H1 (cell line): ENCODE results near the gene TIAM2. TPM values are rescaled to one million over a fixed set of nuclear protein-coding genes. Genes with fewer than 3 reads are reported as not detected.

Experiments
- CTCF ChIA-PET: fragments of 300-600 bp; sonication (Branson Sonifier 250); formaldehyde crosslinking; loops from one replicate; lab custom pipeline; 2021; ENCODE audit not compliant: partially characterized antibody; lab: Charles Lee
- POLR2A ChIA-PET: fragments of 300-600 bp; sonication (Branson Sonifier 250); formaldehyde crosslinking; loops from one replicate; lab custom pipeline; 2021; ENCODE audit warnings: inconsistent platforms; ENCODE audit not compliant: partially characterized antibody; lab: Charles Lee
- DNase-seq, 2 experiments: peaks; one replicate each; pipeline versions ENCODE4 v3.0.0 to v3.0.0-alpha.2; 2010 to 2022; ENCODE audit warnings: low spot score in 2 of 2, low read depth in 1 of 2, mixed read lengths in 1 of 2
- FAIRE-seq: peaks from 2 replicates; lab custom pipeline; 2011; peaks lifted over from hg19 to GRCh38; lab: Jason Lieb, UNC
- H2AFZ ChIP-seq: 2 replicates; pipeline ENCODE4 v1.8.1; 2012; ENCODE audit warnings: low read length, inconsistent platforms
- H2AK5ac ChIP-seq: 2 replicates; pipeline ENCODE4 v1.6.1; 2013; ENCODE audit warnings: low read depth, low read length
- H2BK120ac ChIP-seq: replicated peaks from 2 replicates; pipeline ENCODE3; 2013; ENCODE audit warnings: low read depth, low read length, inconsistent platforms
- H2BK12ac ChIP-seq: 2 replicates; pipeline ENCODE4 v1.6.1; 2013; ENCODE audit warnings: low read depth, low read length
- H2BK15ac ChIP-seq: 2 replicates; pipeline ENCODE4 v1.6.1; 2013; ENCODE audit warnings: low read length
- H2BK20ac ChIP-seq: 2 replicates; pipeline ENCODE4 v1.6.1; 2013; ENCODE audit warnings: low read length
- H2BK5ac ChIP-seq: 2 replicates; pipeline ENCODE4 v1.6.1; 2013; ENCODE audit warnings: low read depth, low read length
- H3K14ac ChIP-seq: 2 replicates; pipeline ENCODE4 v1.6.1; 2013; ENCODE audit warnings: inconsistent platforms; ENCODE audit not compliant: insufficient read length
- H3K18ac ChIP-seq: 2 replicates; pipeline ENCODE4 v1.6.1; 2013; ENCODE audit warnings: low read length; ENCODE audit errors: extremely low read depth
- H3K23ac ChIP-seq: 2 replicates; pipeline ENCODE4 v1.6.1; 2013; ENCODE audit warnings: inconsistent platforms; ENCODE audit not compliant: insufficient read length
- H3K23me2 ChIP-seq: 2 replicates; pipeline ENCODE4 v1.6.1; 2013; ENCODE audit warnings: low read depth, low read length
- H3K27ac ChIP-seq: 2 replicates; pipeline ENCODE4 v1.6.1; 2011; ENCODE audit warnings: low read depth, low read length, inconsistent platforms
- H3K27me3 ChIP-seq, 4 experiments: replicated peaks in 1 of 4; 1 replicate in 1 of 4; 2 replicates in 3 of 4; pipeline versions ENCODE4 v1.6.1 to v1.8.1; 2011 to 2013; ENCODE audit warnings: low read length in 3 of 4, mild to moderate bottlenecking in 3 of 4, inconsistent platforms in 2 of 4, mixed read lengths in 2 of 4, moderate library complexity in 1 of 4; ENCODE audit not compliant: control insufficient read depth in 3 of 4, insufficient read depth in 3 of 4; ENCODE audit errors: extremely low read depth in 1 of 4
- H3K36me3 ChIP-seq, 4 experiments: 2 replicates each; pipeline versions ENCODE4 v1.6.1 to v1.8.1; 2011 to 2013; ENCODE audit warnings: mild to moderate bottlenecking in 4 of 4, low read length in 3 of 4, moderate library complexity in 2 of 4, control low read depth in 1 of 4, inconsistent platforms in 1 of 4; ENCODE audit not compliant: insufficient read depth in 4 of 4, control insufficient read depth in 2 of 4
- H3K4ac ChIP-seq: replicated peaks from 2 replicates; pipeline ENCODE3; 2013; ENCODE audit warnings: low read length, low read depth, mixed read lengths, inconsistent platforms; ENCODE audit not compliant: insufficient read length
- H3K4me1 ChIP-seq, 4 experiments: replicated peaks in 1 of 4; 1 replicate in 1 of 4; 2 replicates in 3 of 4; pipeline versions ENCODE4 v1.6.1 to v1.8.1; 2011 to 2013; ENCODE audit warnings: low read length in 3 of 4, inconsistent platforms in 2 of 4, mixed read lengths in 1 of 4; ENCODE audit not compliant: insufficient read depth in 4 of 4, control insufficient read depth in 3 of 4
- H3K4me2 ChIP-seq, 2 experiments: 2 replicates each; pipeline versions ENCODE4 v1.6.1 to v1.8.1; 2011 to 2013; ENCODE audit warnings: low read depth in 2 of 2, low read length in 2 of 2, control low read depth in 1 of 2, inconsistent platforms in 1 of 2, mild to moderate bottlenecking in 1 of 2; ENCODE audit not compliant: insufficient read depth in 1 of 2
- H3K4me3 ChIP-seq, 4 experiments: fragments of 200-600, 300-600 bp in 1 of 4; sonication (generic), shearing (Covaris generic), sonication (Bioruptor Twin) in 1 of 4; 2 replicates each; pipeline versions ENCODE4 v1.5.1 to v1.8.1; 2011 to 2016; ENCODE audit warnings: low read length in 4 of 4, low read depth in 3 of 4, control low read depth in 2 of 4, inconsistent platforms in 2 of 4, mild to moderate bottlenecking in 2 of 4, mixed read lengths in 1 of 4, moderate library complexity in 1 of 4; ENCODE audit not compliant: insufficient read depth in 2 of 4; ENCODE audit errors: extremely low read depth in 1 of 4
- H3K56ac ChIP-seq: replicated peaks from 2 replicates; pipeline ENCODE3; 2013; ENCODE audit warnings: low read depth, mild to moderate bottlenecking, mixed read lengths, low read length, inconsistent platforms; ENCODE audit not compliant: insufficient read length
- H3K79me1 ChIP-seq: 2 replicates; pipeline ENCODE4 v1.6.1; 2013; ENCODE audit warnings: low read depth, low read length, control low read depth
- H3K79me2 ChIP-seq, 2 experiments: 2 replicates each; pipeline versions ENCODE4 v1.6.1 to v1.8.1; 2012 to 2013; ENCODE audit warnings: low read length in 2 of 2, mild to moderate bottlenecking in 2 of 2, inconsistent platforms in 1 of 2; ENCODE audit not compliant: insufficient read depth in 2 of 2, control insufficient read depth in 1 of 2
- H3K9ac ChIP-seq, 4 experiments: replicated peaks in 1 of 4; 1 replicate in 1 of 4; 2 replicates in 3 of 4; pipeline versions ENCODE4 v1.6.1 to v1.8.1; 2011 to 2013; ENCODE audit warnings: low read depth in 3 of 4, low read length in 3 of 4, control low read depth in 2 of 4, mild to moderate bottlenecking in 2 of 4, moderate library complexity in 2 of 4, inconsistent platforms in 1 of 4; ENCODE audit errors: extremely low read depth in 1 of 4
- H3K9me3 ChIP-seq, 2 experiments: 2 replicates each; pipeline versions ENCODE4 v1.6.1 to v1.8.1; 2012 to 2013; ENCODE audit warnings: mild to moderate bottlenecking in 2 of 2, moderate library complexity in 2 of 2, control low read depth in 1 of 2, inconsistent platforms in 1 of 2, low read depth in 1 of 2, low read length in 1 of 2, mixed read lengths in 1 of 2; ENCODE audit not compliant: insufficient read depth in 2 of 2
- H4K20me1 ChIP-seq, 2 experiments: replicated peaks in 1 of 2; 2 replicates each; pipeline versions ENCODE3 to v1.8.1; 2011 to 2013; ENCODE audit warnings: inconsistent platforms in 2 of 2, low read length in 2 of 2, mild to moderate bottlenecking in 1 of 2; ENCODE audit not compliant: insufficient read depth in 2 of 2, control insufficient read depth in 1 of 2
- H4K5ac ChIP-seq: 2 replicates; pipeline ENCODE4 v1.6.1; 2013; ENCODE audit warnings: low read length, low read depth, mixed read lengths, inconsistent platforms; ENCODE audit not compliant: insufficient read length
- H4K8ac ChIP-seq: 2 replicates; pipeline ENCODE4 v1.8.0; 2013; ENCODE audit warnings: mild to moderate bottlenecking, moderate library complexity, low read length, inconsistent platforms; ENCODE audit not compliant: insufficient read depth; ENCODE audit errors: extremely low read depth
- H4K91ac ChIP-seq: replicated peaks from 2 replicates; pipeline ENCODE3; 2013; ENCODE audit warnings: low read length, mixed read lengths, inconsistent platforms; ENCODE audit not compliant: insufficient read length
- CBX5 ChIP-seq: fragments of 300-800, 300-1000 bp; sonication (generic); IDR thresholded peaks from 2 replicates; pipeline ENCODE4 v1.7.1; 2016; ENCODE audit warnings: antibody characterized with exemption, low read length, low read depth
- EZH2 ChIP-seq: fragments of 200-600 bp; sonication (generic); IDR thresholded peaks from 2 replicates; pipeline ENCODE4 v1.7.1; 2012; ENCODE audit warnings: low read depth, mild to moderate bottlenecking, moderate library complexity, low read length, inconsistent platforms; ENCODE audit not compliant: severe bottlenecking
- GABPA ChIP-seq: IDR thresholded peaks from 2 replicates; pipeline ENCODE4 v1.6.1; 2011; ENCODE audit warnings: mild to moderate bottlenecking, low read length, moderate library complexity, borderline replicate concordance; ENCODE audit not compliant: insufficient read depth
- HDAC2 ChIP-seq, 2 experiments: fragments of 300-600 bp in 1 of 2; sonication (generic) in 1 of 2; IDR thresholded peaks; 2 replicates each; pipeline ENCODE4 v1.6.1; 2011 to 2012; ENCODE audit warnings: low read depth in 2 of 2, low read length in 2 of 2, mild to moderate bottlenecking in 2 of 2, moderate library complexity in 2 of 2, borderline replicate concordance in 1 of 2, inconsistent platforms in 1 of 2
- NANOG ChIP-seq: IDR thresholded peaks from 2 replicates; pipeline ENCODE4 v1.6.1; 2011; ENCODE audit warnings: low read length, low read depth, mild to moderate bottlenecking, inconsistent platforms; ENCODE audit not compliant: insufficient read depth, poor library complexity, severe bottlenecking
- NRF1 ChIP-seq: IDR thresholded peaks from 2 replicates; pipeline ENCODE4 v1.6.1; 2011; ENCODE audit warnings: mild to moderate bottlenecking, low read depth, low read length, improper control_type of control experiment
- POLR2AphosphoS5 ChIP-seq: IDR thresholded peaks from 2 replicates; pipeline ENCODE4 v1.6.1; 2011; ENCODE audit warnings: low read depth, low read length
- POU5F1 ChIP-seq: IDR thresholded peaks from 2 replicates; pipeline ENCODE4 v1.6.1; 2011; ENCODE audit warnings: low read depth, mild to moderate bottlenecking, low read length, moderate library complexity
- ZNF274 ChIP-seq: IDR thresholded peaks from 2 replicates; pipeline ENCODE4 v1.7.0; 2012; ENCODE audit warnings: low read length, borderline replicate concordance; ENCODE audit errors: extremely low read depth
- WGBS, 2 experiments: shearing (Covaris generic) in 1 of 2; methylation state at CpG; one replicate each; pipeline versions ENCODE4 v1.1.6 to v1.1.7; 2013 to 2015; ENCODE audit warnings: low lambda C conversion rate in 2 of 2, mixed read lengths in 2 of 2, inconsistent platforms in 1 of 2, low coverage in 1 of 2, missing lambda C conversion rate in 1 of 2; ENCODE audit not compliant: insufficient replicate concordance in 2 of 2, insufficient coverage in 1 of 2, insufficient read length in 1 of 2; ENCODE audit errors: extremely low coverage in 1 of 2, missing lambda C conversion rate in 1 of 2; 5-methylcytosine and 5-hydroxymethylcytosine counted together
- polyA plus RNA-seq, 7 experiments: library from polyadenylated mRNA; depleted of rRNA in 3 of 7; stranded (reverse) in 5 of 7; unstranded in 2 of 7; fragments of >200 nt in 5 of 7; fragments of 200-250 nt in 2 of 7; gene quantifications; 1 replicate in 5 of 7; 2 replicates in 1 of 7; 4 replicates in 1 of 7; pipeline versions ENCODE4 v1.2.1 to v1.2.3, GENCODE V29; 2011 to 2013; ENCODE audit warnings: missing spikeins in 2 of 7, mixed read lengths in 2 of 7
- total RNA-seq: library from RNA; stranded (reverse); fragmentation: NEBNext Ultra II Directional; extraction: Animal tissue kit (Norgen Biotek cat#: 25700); gene quantifications from 2 replicates; pipeline ENCODE4 v1.2.1, GENCODE V29; 2021
- TF ChIP-seq, protein P1 (sequence below): IDR thresholded peaks from 2 replicates; pipeline ENCODE4 v1.6.1; 2011; ENCODE audit warnings: low read depth, mild to moderate bottlenecking, low read length; ENCODE audit not compliant: insufficient read depth
- TF ChIP-seq, protein P2 (sequence below): IDR thresholded peaks from 2 replicates; pipeline ENCODE4 v1.6.1; 2011; ENCODE audit warnings: low read length, improper control_type of control experiment

TIAM2 gene
- total and polyA plus RNA-seq, 2 of the 8 experiments (the other 6 are each of a cell fraction or from before 2014, with no cell fraction given) = 7.4 to 23.9 TPM

DNA sequence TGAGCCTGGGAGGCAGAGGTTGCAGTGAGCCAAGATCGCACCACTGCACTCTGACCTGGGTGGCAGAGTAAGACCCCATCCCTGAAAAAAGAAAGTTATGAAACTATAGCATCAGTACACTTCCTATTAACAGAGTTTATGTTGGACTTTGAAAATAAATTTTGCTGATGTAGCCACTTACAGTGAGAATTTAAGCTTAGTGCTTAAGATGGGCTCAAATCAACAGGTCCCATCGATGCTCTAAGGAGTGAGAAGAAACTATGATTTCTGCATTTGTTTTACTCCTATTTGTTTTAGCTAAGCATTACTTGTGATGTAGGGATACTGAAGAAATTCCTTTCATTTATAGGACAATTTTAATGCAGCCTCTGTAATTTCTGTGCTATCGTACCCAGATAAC is 175.4 kb downstream of the TIAM2 start:
- Histone ChIP-seq H4K20me1 (no peaks in the 10 kb centered on the region), H2BK12ac (no peak overlapping the region), H3K9ac (no peak overlapping the region), H3K4me3 (no peak overlapping the region), H4K91ac (no peak overlapping the region), H3K23ac (no peak overlapping the region), H2AFZ (no peak overlapping the region), H4K5ac (no peak overlapping the region), H2AK5ac (no peak overlapping the region), H3K56ac (no peak overlapping the region), H3K4ac (no peak overlapping the region), H2BK5ac (no peak overlapping the region), H3K23me2 (no peaks in the 10 kb centered on the region), H2BK20ac (no peak overlapping the region), H3K27ac (no peak overlapping the region), H3K36me3 (peaks cover 0 to 2% (median 0%) of the 10 kb centered on the region in 4 experiments; a peak in 2 of 8 replicates), H3K18ac (no peak overlapping the region), H3K14ac (no peak overlapping the region), H3K79me2 (no peaks in the 10 kb centered on the region), H3K27me3 (no peaks in the 10 kb centered on the region), H3K9me3 (no peaks in the 10 kb centered on the region), H2BK120ac (no peak overlapping the region), H4K8ac (no peak overlapping the region), H3K4me1 (peaks cover 2 to 9% (median 6%) of the 10 kb centered on the region in 4 experiments; a peak in 6 of 7 replicates), H3K4me2 (no peak overlapping the region), H2BK15ac (no peak overlapping the region), H3K79me1 (no peaks in the 10 kb centered on the region)
- CTCF ChIA-PET = interaction anchor here (1.3 to 5.6 kb wide), 6 partner anchors 19 to 302 kb away, joined by 3 to 60 read pairs (median 4); no protein-coding TSS in a partner anchor
- DNase-seq = no peak
- FAIRE-seq = no peak
- POLR2A ChIA-PET = no interaction called here
- 92% methylated on average over 3 of the region's 3 CpGs; no CpG with 5 or more reads in 1 of the 2 experiments for WGBS, 2 experiments
- TF ChIP-seq NRF1 (no peak), POU5F1 (no peak), HDAC2 (IDR thresholded peaks at IDR 0.05; ENCODE audit: borderline replicate concordance in 1 of 2, low read depth in 2 of 2, low read length in 2 of 2) (no peak), CBX5 (no peak), ZNF274 (no peak), EZH2 (no peak), POLR2AphosphoS5 (no peak), NANOG (no peak), GABPA (no peak)
- TF ChIP-seq, protein P1, sequence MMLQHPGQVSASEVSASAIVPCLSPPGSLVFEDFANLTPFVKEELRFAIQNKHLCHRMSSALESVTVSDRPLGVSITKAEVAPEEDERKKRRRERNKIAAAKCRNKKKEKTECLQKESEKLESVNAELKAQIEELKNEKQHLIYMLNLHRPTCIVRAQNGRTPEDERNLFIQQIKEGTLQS = no peak
- TF ChIP-seq, protein P2, sequence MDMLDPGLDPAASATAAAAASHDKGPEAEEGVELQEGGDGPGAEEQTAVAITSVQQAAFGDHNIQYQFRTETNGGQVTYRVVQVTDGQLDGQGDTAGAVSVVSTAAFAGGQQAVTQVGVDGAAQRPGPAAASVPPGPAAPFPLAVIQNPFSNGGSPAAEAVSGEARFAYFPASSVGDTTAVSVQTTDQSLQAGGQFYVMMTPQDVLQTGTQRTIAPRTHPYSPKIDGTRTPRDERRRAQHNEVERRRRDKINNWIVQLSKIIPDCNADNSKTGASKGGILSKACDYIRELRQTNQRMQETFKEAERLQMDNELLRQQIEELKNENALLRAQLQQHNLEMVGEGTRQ = no peak
